ENCODE results near the gene ADGRF5. TPM values are rescaled to one million over a fixed set of nuclear protein-coding genes. Genes with fewer than 3 reads are reported as not detected.
A peak's percentile ranks its signal among the peaks of the same experiment; 100 is the strongest.
"Not testable (repeated sequence)": the region's sequence is repeated elsewhere in the genome, so short reads cannot be mapped to it uniquely, and the experiment has no call there.

Gene ADGRF5
- polyA plus RNA-seq, 1 experiment, result not detected

- Histone ChIP-seq H3K4me3 (ENCODE audit: low read depth, low read length) (no peak overlapping the region), H3K27ac (ENCODE audit: low read depth, low read length) (no peak overlapping the region), H3K27me3 (ENCODE audit: control insufficient read depth, insufficient read depth, low read length) (peaks cover 5% of the 10 kb centered on the region), H3K9me3 (ENCODE audit: control insufficient read depth, insufficient read depth, low read length) (no peaks in the 10 kb centered on the region)
- ChIA-PET POLR2A (no interaction called here), CTCF (no interaction called here)
- no peak for DNase-seq (ENCODE audit: low read depth, low spot score)
- no peak for TF ChIP-seq CTCF (IDR thresholded peaks at IDR 0.05; ENCODE audit: low read depth, low read length)
Observed at GRCh38 chr6:46850792-46851191, 70.9 kb downstream of the ADGRF5 start.

- no peak overlapping the region for H3K27ac ChIP-seq (ENCODE audit: low read depth, low read length)
- CTCF ChIA-PET, result interaction anchor here (0.6 to 3.1 kb wide), 19 partner anchors 10 to 564 kb away, joined by 3 to 33 read pairs (median 4); partner anchors contain the start of gene ADGRF1
Observed at GRCh38 chr6:46849361-46849690, 72.4 kb downstream of the ADGRF5 start.

GRCh38 chr6:46848684-46849360 is 72.9 kb downstream of the ADGRF5 start:
- H3K4me3 ChIP-seq (ENCODE audit: low read depth, low read length), result peak overlapping the region; percentile 17; the same call in 1 of the 2 replicates
- POLR2A ChIA-PET, result interaction anchor here (0.5 kb wide), 1 partner anchor 896 kb away, joined by 3 read pairs; no protein-coding TSS in a partner anchor
- no peak overlapping the region for H3K27ac ChIP-seq (ENCODE audit: low read depth, low read length)
- peak; percentile 93 for TF ChIP-seq CTCF (IDR thresholded peaks at IDR 0.05; ENCODE audit: low read depth, low read length)
- H3K9me3 ChIP-seq (ENCODE audit: control insufficient read depth, insufficient read depth, low read length), result no peaks in the 10 kb centered on the region
- CTCF ChIA-PET, result interaction anchor here (0.6 to 3.1 kb wide), 27 partner anchors 10 to 830 kb away, joined by 3 to 33 read pairs (median 4); partner anchors contain the start of gene ADGRF1
- H3K27me3 ChIP-seq (ENCODE audit: control insufficient read depth, insufficient read depth, low read length), result peaks cover 5% of the 10 kb centered on the region
- peak; percentile 10 for DNase-seq (ENCODE audit: low read depth, low spot score)

More at GRCh38 chr6:46849361-46849690, 72.4 kb downstream of the ADGRF5 start:
- DNase-seq (ENCODE audit: low read depth, low spot score), result no peak
- POLR2A ChIA-PET, result no interaction called here
- TF ChIP-seq CTCF (IDR thresholded peaks at IDR 0.05; ENCODE audit: low read depth, low read length), result no peak
- Histone ChIP-seq H3K4me3 (ENCODE audit: low read depth, low read length) (no peak overlapping the region), H3K9me3 (ENCODE audit: control insufficient read depth, insufficient read depth, low read length) (no peaks in the 10 kb centered on the region), H3K27me3 (ENCODE audit: control insufficient read depth, insufficient read depth, low read length) (peaks cover 5% of the 10 kb centered on the region)

GRCh38 chr6:46845126-46845525 is 76.6 kb downstream of the ADGRF5 start:
- TF ChIP-seq CTCF (IDR thresholded peaks at IDR 0.05; ENCODE audit: low read depth, low read length), result no peak
- DNase-seq (ENCODE audit: low read depth, low spot score), result no peak
- no peak overlapping the region for H3K4me3 ChIP-seq (ENCODE audit: low read depth, low read length)
- ChIA-PET CTCF (no interaction called here), POLR2A (no interaction called here)
- H3K27ac ChIP-seq (ENCODE audit: low read depth, low read length), result no peak overlapping the region
- no peaks in the 10 kb centered on the region for H3K9me3 ChIP-seq (ENCODE audit: control insufficient read depth, insufficient read depth, low read length)
- H3K27me3 ChIP-seq (ENCODE audit: control insufficient read depth, insufficient read depth, low read length), result peaks cover 3% of the 10 kb centered on the region

GRCh38 chr6:46842252-46842846 is 79.4 kb downstream of the ADGRF5 start:
- H3K27me3 ChIP-seq (ENCODE audit: control insufficient read depth, insufficient read depth, low read length); H3K9me3 ChIP-seq (ENCODE audit: control insufficient read depth, insufficient read depth, low read length); POLR2A ChIA-PET; DNase-seq (ENCODE audit: low read depth, low spot score); H3K27ac ChIP-seq (ENCODE audit: low read depth, low read length); H3K4me3 ChIP-seq (ENCODE audit: low read depth, low read length); CTCF ChIA-PET: not testable (repeated sequence)

Data from AG04450 (cell line).